NB4 (cell line): ENCODE measurements around the gene CFAP74.

ENCODE experiments used
- DNase-seq: peaks from one replicate; pipeline ENCODE4 v3.0.0; 2010; ENCODE audit warnings: low read depth
- H3K4me3 ChIP-seq: one replicate; pipeline ENCODE4 v1.5.1; 2011; ENCODE audit warnings: mild to moderate bottlenecking, low read depth, low read length, moderate library complexity
- MAX ChIP-seq: IDR thresholded peaks from 2 replicates; pipeline ENCODE4 v1.6.1; 2011; ENCODE audit warnings: low read depth, low read length
- MYC ChIP-seq: IDR thresholded peaks from 2 replicates; pipeline ENCODE4 v1.6.1; 2011; ENCODE audit warnings: low read depth, low read length
- POLR2A ChIP-seq: IDR thresholded peaks from 2 replicates; pipeline ENCODE4 v1.6.1; 2011; ENCODE audit warnings: mild to moderate bottlenecking; ENCODE audit not compliant: insufficient read length; ENCODE audit errors: extremely low read depth
- TF ChIP-seq, protein P1 (sequence below): IDR thresholded peaks from one replicate; pipeline ENCODE4 v1.5.1; 2012; ENCODE audit warnings: low read depth, low read length

CFAP74 gene

GRCh38 chr1:2004856-2005255 lies 1.3 kb upstream of the CFAP74 start:
- TF ChIP-seq, protein P1, sequence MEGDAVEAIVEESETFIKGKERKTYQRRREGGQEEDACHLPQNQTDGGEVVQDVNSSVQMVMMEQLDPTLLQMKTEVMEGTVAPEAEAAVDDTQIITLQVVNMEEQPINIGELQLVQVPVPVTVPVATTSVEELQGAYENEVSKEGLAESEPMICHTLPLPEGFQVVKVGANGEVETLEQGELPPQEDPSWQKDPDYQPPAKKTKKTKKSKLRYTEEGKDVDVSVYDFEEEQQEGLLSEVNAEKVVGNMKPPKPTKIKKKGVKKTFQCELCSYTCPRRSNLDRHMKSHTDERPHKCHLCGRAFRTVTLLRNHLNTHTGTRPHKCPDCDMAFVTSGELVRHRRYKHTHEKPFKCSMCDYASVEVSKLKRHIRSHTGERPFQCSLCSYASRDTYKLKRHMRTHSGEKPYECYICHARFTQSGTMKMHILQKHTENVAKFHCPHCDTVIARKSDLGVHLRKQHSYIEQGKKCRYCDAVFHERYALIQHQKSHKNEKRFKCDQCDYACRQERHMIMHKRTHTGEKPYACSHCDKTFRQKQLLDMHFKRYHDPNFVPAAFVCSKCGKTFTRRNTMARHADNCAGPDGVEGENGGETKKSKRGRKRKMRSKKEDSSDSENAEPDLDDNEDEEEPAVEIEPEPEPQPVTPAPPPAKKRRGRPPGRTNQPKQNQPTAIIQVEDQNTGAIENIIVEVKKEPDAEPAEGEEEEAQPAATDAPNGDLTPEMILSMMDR, result no peak
- TF ChIP-seq MYC, result no peak
- TF ChIP-seq POLR2A, result no peak
- no peak for TF ChIP-seq MAX
- no peak for DNase-seq
- no peak overlapping the region for H3K4me3 ChIP-seq

- no peak for TF ChIP-seq POLR2A
- TF ChIP-seq MAX, result no peak
- TF ChIP-seq, protein P1, result no peak
- TF ChIP-seq MYC, result no peak
- DNase-seq, result no peak
- no peak overlapping the region for H3K4me3 ChIP-seq
Observed at GRCh38 chr1:2001773-2002411, 1.7 kb downstream of the CFAP74 start.

DNA sequence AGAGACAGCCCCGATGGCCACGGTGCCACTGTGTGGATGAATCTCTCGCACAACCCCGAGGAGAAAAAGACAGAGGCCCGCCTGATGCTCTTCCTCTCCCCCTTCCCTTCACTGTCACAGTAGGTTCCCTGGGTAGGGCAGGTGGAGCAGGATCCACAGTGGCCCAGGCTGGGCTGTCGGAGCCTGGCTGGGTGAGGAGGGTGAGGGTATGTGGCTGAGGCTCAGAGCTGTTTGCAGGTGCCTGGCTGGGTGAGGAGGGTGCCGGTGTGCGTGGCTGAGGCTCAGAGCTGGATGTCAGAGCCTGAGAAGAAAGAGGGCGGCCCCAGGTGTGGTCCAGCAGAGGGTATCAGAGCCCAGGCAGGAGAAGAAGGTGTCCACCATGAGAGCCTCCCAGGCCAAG lies 2.7 kb downstream of the CFAP74 start:
- TF ChIP-seq MYC (no peak), POLR2A (no peak), MAX (no peak)
- TF ChIP-seq, protein P1, result no peak
- DNase-seq, result no peak
- no peak overlapping the region for H3K4me3 ChIP-seq

GRCh38 chr1:2000432-2000831 lies 3.2 kb downstream of the CFAP74 start:
- DNase-seq, result no peak
- no peak overlapping the region for H3K4me3 ChIP-seq
- TF ChIP-seq, protein P1, result no peak
- TF ChIP-seq MAX (no peak), POLR2A (no peak), MYC (no peak)

DNA sequence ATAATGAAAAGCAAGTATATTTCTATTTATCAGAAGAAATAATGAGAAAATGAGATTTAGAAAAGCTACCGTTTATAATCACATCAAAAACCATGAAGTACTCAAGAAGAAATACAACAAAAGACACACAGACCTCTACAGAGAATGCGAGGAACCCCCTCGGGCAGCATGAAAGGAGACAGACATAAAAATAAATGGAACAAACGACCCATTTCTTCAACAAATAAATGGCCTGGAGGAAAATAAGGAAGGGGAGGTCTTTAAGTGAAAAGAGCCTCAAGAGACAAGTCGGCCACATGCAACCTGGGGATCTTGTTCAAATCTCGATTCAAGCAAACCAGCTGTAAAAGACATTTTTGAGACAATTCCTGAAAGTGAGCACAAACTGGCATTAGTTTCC lies 6.0 kb downstream of the CFAP74 start:
- DNase-seq, result no peak
- H3K4me3 ChIP-seq, result no peak overlapping the region
- TF ChIP-seq, protein P1, result no peak

GRCh38 chr1:1996207-1996651 lies 7.4 kb downstream of the CFAP74 start:
- no peak overlapping the region for H3K4me3 ChIP-seq
- DNase-seq, result peak; percentile 89
- TF ChIP-seq POLR2A (peak; percentile 23), MAX (peak; percentile 69), MYC (peak; percentile 71; the same call in 1 of the 2 replicates)
- TF ChIP-seq, protein P1, result no peak
